DMS114 treated with DMSO at 0.1 percent for 48 hours (cell line): ENCODE results near the gene MSANTD1.
"Not testable (repeated sequence)": the region's sequence is repeated elsewhere in the genome, so short reads cannot be mapped to it uniquely, and the experiment has no call there.

ENCODE experiments used
- DNase-seq: peaks from one replicate; lab custom pipeline; 2025; ENCODE audit not compliant: unreplicated experiment; lab: John Stamatoyannopoulos, UW

MSANTD1 gene

DNA sequence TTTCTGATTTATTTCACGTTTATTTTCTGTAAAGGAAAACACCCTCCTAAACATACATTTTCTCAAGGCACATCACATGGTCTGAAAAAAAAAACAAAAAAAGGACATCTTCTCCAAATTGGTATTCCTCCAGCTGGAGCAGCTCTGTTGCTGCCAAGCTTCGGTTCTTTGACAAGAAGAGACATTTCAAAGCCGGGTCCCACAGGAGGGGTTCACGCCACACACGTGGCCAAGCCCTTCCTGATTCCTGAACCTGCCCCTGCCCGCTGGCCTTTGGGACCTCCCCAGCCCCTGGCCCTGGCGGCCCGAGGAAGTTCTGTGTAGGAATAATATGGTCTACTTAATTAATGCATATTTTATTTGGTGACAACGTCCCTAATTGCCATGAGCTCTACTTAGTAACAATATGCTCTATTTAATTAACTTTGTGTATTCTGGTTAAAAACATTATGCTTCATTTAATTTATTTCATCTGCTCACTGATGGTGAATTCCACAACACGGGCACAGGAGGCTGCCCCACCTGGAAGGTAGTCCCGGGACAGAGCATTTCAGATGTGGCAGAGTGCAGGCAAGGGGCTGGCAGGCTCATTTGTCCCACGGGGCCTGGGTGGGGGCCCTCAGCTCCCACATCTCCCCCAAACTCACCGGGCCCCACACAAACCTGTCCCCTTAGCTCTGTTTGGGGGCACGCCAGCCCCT, 38.5 kb downstream of the MSANTD1 start:
- DNase-seq: no peak

GRCh38 chr4:3287972-3288570, 39.1 kb downstream of the MSANTD1 start:
- no peak for DNase-seq

GRCh38 chr4:3288571-3289094, 39.7 kb downstream of the MSANTD1 start:
- no peak for DNase-seq

DNA sequence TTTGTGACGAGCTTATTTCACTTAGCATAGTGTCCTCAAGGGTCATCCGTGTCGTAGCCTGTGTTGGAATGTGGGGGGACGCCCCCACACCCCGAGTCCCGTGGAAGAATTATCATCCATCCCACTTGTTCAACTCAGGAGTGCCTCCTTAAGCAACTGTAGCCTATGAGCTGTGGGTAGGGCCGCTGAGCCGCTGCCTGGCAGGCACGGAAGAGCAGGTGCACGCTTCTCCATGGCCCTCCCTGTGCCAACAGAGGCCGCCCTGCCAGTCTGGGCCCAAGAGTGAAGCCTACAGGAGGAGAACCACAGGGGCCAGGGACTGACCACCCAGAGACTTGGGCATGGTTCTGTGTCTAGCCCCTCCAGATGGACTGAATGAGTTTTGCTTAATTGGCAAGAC, 41.5 kb downstream of the MSANTD1 start:
- DNase-seq: no peak

GRCh38 chr4:3290889-3291321, 41.9 kb downstream of the MSANTD1 start:
- no peak for DNase-seq

DNA sequence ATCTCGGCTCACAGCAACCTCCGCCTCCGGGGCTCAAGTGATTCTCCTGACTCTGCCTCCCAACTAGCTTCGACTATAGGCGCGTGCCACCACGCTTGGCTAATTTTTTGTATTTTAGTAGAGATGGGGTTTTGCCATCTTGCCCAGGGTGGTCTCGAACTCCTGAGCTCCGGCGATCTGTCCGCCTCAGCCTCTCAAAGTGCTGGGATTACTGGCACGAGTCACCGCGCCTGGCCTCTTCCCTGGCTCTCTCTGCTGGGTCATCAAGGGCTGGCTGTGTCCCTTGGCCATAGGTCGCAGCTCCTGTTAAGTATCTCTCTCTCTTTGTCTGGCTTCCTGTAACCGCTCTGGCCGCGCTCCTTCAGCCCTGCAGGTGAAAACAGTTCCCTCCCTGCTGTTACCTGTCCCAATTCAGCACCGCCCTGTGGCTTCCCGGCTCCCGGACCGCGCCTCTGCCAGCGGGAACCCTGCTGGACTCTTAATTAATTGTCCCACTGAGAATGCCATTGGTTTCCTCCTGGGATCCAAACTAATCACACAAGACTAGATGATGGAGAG, 42.5 kb downstream of the MSANTD1 start:
- DNase-seq: no peak

GRCh38 chr4:3291969-3292570, 43.1 kb downstream of the MSANTD1 start:
- DNase-seq: no peak

DNA sequence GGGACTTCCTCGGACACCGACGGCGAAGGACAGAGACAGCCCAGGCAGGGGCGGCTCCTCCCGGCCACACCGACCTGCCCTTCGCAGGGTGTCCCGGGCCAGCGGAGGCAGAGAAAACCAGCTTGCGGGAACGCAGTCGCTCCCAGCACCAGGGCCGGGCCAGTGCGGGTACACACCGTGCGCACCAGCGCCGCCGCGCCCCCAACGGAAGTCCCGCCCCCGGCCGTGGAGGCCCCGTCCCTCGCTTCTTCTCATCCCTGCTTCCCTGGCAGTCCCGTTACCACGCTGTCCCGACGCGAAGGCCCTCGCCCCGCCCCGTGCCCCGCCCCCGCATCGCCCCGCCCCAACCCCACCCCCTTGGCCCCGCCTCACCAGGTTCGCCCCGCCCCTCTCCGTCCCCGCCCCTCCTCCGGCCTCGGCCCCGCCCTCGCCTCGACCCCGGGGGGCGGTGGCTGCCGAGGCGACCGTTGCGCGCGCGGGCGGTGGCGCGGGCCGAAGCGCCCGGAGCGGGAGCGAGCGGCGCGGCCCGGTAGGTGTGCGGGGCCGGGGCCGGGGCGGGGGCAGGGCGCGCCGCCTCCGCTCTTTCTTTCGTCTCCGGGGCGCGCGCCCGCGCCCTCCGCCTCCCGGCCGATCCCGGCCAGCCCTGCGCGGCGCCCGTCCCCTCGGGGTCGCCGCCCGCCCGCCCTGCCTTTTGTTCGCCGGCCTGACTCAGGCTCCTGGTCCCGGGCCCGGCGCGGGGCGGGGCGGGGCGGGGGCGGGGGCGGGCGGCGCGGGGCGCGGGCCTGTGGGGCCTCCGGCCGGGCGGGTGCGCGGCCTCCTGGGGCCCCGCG, 43.8 kb downstream of the MSANTD1 start, which contains the start of gene RGS12:
RGS12 (plus strand) TSS at position 451 of the 830 bp plus-strand sequence. CDS start 23,150 bp downstream, outside the sequence.
- peak; percentile 74 for DNase-seq

- no peak for DNase-seq
These were observed 44.7 kb downstream of the MSANTD1 start for GRCh38 chr4:3293401-3294391.

- DNase-seq: no peak
These were observed 45.7 kb downstream of the MSANTD1 start for GRCh38 chr4:3294401-3295241.

- DNase-seq: no peak
These were observed 47.1 kb downstream of the MSANTD1 start for GRCh38 chr4:3295837-3296624.

DNA sequence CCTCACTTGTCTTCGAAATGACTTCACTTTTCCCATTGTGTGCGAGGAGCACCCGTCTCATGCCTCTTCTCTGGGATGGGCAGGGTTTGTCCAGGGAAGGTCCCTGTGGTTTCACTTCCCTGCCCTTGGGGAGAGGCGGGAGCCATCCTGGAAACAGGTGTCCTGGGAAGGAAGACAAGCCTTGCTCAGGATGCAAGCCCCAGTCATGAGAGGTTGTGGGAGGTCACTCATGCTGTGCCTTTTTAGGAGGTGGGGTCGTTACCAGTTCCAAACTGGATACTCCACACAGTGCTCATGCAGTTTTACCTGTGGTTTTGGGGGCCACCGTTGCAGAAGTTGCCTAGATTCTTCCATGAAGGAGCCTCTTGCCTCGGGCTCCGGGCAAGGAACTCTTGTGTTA, 47.7 kb downstream of the MSANTD1 start:
- DNase-seq: no peak

- DNase-seq: no peak
These were observed 48.3 kb downstream of the MSANTD1 start for GRCh38 chr4:3297066-3297859.

- DNase-seq: no peak
These were observed 50.4 kb downstream of the MSANTD1 start for GRCh38 chr4:3299122-3299975.

DNA sequence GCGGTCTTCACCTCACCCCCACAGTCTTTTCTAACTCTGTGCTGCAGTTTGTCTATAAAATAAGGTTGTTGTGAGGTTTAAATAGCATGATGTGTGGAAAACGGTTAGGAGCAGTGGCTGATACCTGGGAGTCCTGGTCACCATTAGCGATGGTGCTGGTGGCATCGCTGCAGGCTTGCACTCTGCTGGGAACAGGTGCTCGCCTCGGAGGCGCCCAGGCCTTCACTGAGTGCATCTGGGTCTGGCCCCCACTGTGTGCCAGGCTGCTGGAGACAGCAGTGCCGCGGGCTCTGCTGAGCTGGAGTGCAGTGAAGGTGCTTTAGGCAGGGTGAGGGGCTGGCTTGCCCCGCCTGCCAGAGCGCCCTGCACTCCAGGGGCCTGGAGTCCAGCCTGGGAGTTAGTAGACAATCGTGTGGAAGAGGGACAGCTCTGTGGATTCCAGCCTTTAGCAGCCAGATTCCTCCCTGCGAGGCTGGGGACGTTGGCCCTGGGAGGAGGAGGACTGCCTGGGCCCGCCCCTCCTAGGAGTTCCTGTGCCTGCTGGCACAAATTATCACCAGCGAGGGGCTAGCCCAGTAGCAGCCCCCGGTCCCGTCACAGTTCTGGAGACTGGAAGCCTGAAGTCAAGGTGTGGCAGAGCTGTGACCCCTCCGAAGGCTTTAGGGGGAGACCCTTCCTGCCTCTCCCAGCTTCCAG, 51.2 kb downstream of the MSANTD1 start:
- no peak for DNase-seq

GRCh38 chr4:3300882-3301281, 51.9 kb downstream of the MSANTD1 start:
- not testable (repeated sequence) for DNase-seq
